Activated CD4-positive, alpha-beta memory T cell treated with anti-CD3 and anti-CD28 coated beads for 36 hours (primary cell): ENCODE results near the gene CTSE. TPM values are rescaled to one million over a fixed set of nuclear protein-coding genes. Genes with fewer than 3 reads are reported as not detected.

ENCODE experiments used
- CTCF ChIA-PET: fragments of 350-600 bp; sonication (Branson Sonifier 250); formaldehyde crosslinking; loops from one replicate; lab custom pipeline; 2021; ENCODE audit warnings: antibody characterized with exemption, inconsistent platforms; lab: Charles Lee
- POLR2A ChIA-PET: fragments of 350-600 bp; sonication (Branson Sonifier 250); formaldehyde crosslinking; loops from one replicate; lab custom pipeline; 2021; ENCODE audit warnings: antibody characterized with exemption; lab: Charles Lee
- DNase-seq: peaks from one replicate; pipeline ENCODE4 v3.0.0-alpha.2; 2020
- H3K27ac Mint-ChIP-seq: one replicate; pipeline ENCODE4 v1.8.0; 2021; ENCODE audit warnings: mixed read lengths
- H3K27me3 Mint-ChIP-seq: one replicate; pipeline ENCODE4 v1.8.0; 2021; ENCODE audit warnings: mixed read lengths
- H3K36me3 Mint-ChIP-seq: one replicate; pipeline ENCODE4 v1.8.0; 2021; ENCODE audit warnings: mixed read lengths
- H3K4me1 Mint-ChIP-seq: one replicate; pipeline ENCODE4 v1.8.0; 2021; ENCODE audit warnings: low read depth, mixed read lengths
- H3K4me3 Mint-ChIP-seq: one replicate; pipeline ENCODE4 v1.8.0; 2021; ENCODE audit warnings: mild to moderate bottlenecking, mixed read lengths
- H3K9me3 Mint-ChIP-seq: one replicate; pipeline ENCODE4 v1.8.0; 2021; ENCODE audit warnings: mixed read lengths
- intact Hi-C: fragments of 100-400 bp; cut with micrococcal nuclease; formaldehyde crosslinking; loops from one replicate; pipeline ENCODE4 v1.15.1; 2023
- total RNA-seq, 2 experiments: library from RNA; stranded (reverse); gene quantifications; one replicate each; pipeline ENCODE4 v1.2.3, GENCODE V29; 2021

The CTSE gene
- total RNA-seq, 2 experiments from 2014 or later: not detected

DNA sequence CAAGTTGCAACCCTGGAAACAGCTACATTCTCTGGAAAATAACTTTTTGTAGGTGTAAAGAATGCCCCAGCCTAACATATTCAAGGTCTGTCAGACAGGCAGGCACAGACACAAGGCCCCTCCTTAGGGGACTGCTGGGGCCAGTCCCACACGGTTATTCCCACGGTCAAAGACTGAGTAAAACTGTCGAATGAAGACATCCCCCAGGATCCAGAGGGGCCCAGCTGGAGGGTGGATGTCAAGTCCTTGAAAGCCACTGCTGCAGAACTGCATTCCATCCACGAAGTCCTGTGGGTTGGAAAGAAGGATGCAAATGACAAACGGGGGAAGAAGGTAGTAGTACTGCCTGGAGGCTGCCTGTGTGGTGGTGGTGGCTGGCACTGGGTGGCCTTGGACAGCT, 13.6 kb downstream of the CTSE start:
- Mint-ChIP-seq H3K4me1 (peaks cover 22% of the 10 kb centered on the region), H3K36me3 (no peaks in the 10 kb centered on the region), H3K9me3 (no peaks in the 10 kb centered on the region), H3K27me3 (peaks cover 18% of the 10 kb centered on the region), H3K4me3 (no peak overlapping the region), H3K27ac (no peak overlapping the region)
- CTCF ChIA-PET: interaction anchor here (2.6 kb wide), 1 partner anchor 20 kb away, joined by 10 read pairs; no protein-coding TSS in a partner anchor
- intact Hi-C loops: no loop called here
- no peak for DNase-seq
- POLR2A ChIA-PET: no interaction called here

DNA sequence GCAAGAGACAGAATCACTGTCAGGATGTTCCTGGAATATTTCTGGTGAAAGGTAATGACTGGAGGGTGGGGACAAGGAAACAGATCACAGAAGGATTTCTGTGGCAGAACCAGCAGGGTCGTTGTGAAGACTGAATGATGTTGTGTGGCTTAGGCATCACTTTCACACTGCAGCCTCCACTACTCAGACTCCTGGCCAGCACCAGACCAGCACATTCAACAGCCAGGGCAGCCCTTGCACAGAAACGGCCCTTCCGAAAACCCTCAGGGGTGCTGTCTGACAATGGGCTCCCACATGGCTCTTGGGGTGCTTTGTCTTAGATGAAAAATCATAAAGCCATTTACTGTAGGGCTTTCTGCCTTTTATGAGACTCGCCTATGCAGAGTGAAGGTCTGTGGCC, 16.7 kb downstream of the CTSE start:
- Mint-ChIP-seq H3K4me3 (no peak overlapping the region), H3K27me3 (peaks cover 27% of the 10 kb centered on the region), H3K27ac (no peak overlapping the region), H3K9me3 (no peaks in the 10 kb centered on the region), H3K36me3 (no peaks in the 10 kb centered on the region), H3K4me1 (peaks cover 30% of the 10 kb centered on the region)
- intact Hi-C loops: no loop called here
- no peak for DNase-seq
- ChIA-PET POLR2A (no interaction called here), CTCF (no interaction called here)

DNA sequence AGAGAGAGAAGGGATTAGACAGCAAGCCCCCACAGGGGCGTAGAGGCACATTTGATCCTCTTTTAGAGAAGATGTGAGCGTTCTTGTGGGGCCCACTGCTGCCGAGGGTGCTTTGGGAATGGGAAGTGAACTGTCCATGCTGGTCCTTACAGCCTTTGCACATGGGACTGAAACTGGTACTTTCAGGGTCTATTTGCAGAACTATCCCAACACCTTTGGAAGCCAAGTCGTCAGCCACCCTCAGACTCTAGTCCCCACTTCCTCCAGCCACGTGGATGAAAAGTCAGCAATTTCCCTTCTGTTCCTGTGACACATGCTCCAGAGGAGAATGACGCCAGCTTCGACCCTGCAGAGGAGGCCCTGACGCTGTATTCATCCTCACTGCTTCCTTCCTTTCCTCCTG, 17.9 kb downstream of the CTSE start:
- ChIA-PET CTCF (interaction anchor here (1.0 kb wide), 2 partner anchors 12 to 28 kb away, joined by 3 read pairs; no protein-coding TSS in a partner anchor), POLR2A (no interaction called here)
- no peaks in the 10 kb centered on the region for H3K9me3 Mint-ChIP-seq
- H3K36me3 Mint-ChIP-seq: no peaks in the 10 kb centered on the region
- H3K4me1 Mint-ChIP-seq: peaks cover 28% of the 10 kb centered on the region
- H3K27me3 Mint-ChIP-seq: peaks cover 27% of the 10 kb centered on the region
- no peak overlapping the region for H3K4me3 Mint-ChIP-seq
- H3K27ac Mint-ChIP-seq: no peak overlapping the region
- intact Hi-C loops: no loop called here
- DNase-seq: no peak

DNA sequence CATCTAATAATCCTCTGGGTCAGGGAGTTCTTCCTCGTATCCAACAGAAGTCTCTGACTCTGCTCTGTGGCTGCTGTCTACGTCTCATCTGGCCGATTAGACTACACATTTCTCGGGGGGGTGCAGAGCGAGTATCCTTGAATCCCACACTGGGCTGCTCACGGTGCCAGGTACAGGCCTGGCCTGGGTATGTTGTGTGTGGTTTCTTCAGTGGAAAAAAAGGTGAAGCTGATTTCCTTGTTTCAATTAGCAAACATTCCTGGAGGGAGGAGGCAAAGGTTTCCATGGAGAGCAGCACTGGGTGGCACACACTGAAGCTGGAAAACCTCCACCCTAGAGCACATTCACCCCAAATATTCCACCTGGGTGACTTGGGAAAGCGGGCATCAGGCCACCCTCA, 18.5 kb downstream of the CTSE start:
- no peak overlapping the region for H3K4me3 Mint-ChIP-seq
- no peaks in the 10 kb centered on the region for H3K9me3 Mint-ChIP-seq
- no peaks in the 10 kb centered on the region for H3K36me3 Mint-ChIP-seq

DNA sequence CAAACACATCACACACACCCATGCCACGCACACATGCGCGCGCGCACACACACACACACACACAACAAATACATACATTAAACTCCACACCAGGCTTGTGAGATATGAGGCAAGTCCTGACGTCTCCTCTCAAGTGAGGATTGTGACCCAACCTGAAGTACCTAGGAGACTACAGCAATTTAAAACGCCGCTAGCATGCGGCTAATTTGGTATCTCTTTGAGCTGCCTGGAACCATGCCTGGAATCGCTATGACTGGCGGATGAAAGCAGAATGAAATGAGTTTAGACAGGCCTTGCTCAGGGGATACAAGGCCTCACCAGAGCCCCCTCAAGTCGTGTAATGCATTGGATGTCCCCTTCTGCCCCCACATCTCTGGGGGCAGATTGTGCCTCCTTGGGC, 18.9 kb downstream of the CTSE start:
- Mint-ChIP-seq H3K4me1 (peaks cover 29% of the 10 kb centered on the region), H3K9me3 (no peaks in the 10 kb centered on the region), H3K4me3 (no peak overlapping the region), H3K27ac (no peak overlapping the region), H3K36me3 (no peaks in the 10 kb centered on the region), H3K27me3 (peaks cover 27% of the 10 kb centered on the region)
- ChIA-PET CTCF (interaction anchor here (1.0 kb wide), 2 partner anchors 11 to 27 kb away, joined by 3 read pairs; no protein-coding TSS in a partner anchor), POLR2A (no interaction called here)
- DNase-seq: no peak
- intact Hi-C loops: no loop called here

More for the DNA sequence above, 18.5 kb downstream of the CTSE start:
- POLR2A ChIA-PET: no interaction called here
- H3K27me3 Mint-ChIP-seq: peaks cover 27% of the 10 kb centered on the region
- DNase-seq: no peak
- intact Hi-C loops: no loop called here
- peaks cover 29% of the 10 kb centered on the region for H3K4me1 Mint-ChIP-seq
- no peak overlapping the region for H3K27ac Mint-ChIP-seq
- CTCF ChIA-PET: interaction anchor here (1.0 kb wide), 2 partner anchors 11 to 28 kb away, joined by 3 read pairs; no protein-coding TSS in a partner anchor

DNA sequence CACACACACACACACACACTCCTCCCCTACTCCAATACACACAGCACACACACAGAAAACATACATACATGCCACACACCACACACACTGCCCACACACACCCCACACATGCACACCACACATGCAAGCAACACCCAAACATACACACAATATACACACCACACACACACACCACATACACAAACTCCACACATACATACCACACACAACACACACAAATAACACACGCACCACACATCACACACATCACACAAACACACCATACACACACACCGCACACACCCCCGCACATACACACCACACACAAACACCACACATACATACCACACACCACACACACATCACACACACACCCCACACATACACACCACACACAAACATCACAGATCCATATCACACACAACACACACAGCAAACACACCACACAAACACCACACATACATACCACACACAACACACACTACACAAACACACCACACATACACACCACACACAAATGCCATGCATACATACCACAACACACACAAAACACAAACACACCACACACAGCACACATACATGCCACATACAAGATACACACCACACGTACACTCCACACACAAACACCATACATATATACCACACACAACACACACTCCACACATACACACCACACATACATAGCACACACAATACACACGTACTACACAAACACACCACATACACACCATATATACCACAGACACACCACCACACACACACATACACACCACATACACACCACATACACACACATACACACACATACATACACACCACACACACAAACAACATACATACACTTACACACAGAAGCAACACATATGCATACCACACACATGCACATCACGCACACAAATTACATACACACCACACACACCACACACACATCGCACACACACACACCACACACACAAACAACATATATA, 19.6 kb downstream of the CTSE start:
- ChIA-PET POLR2A (no interaction called here), CTCF (no interaction called here)
- intact Hi-C loops: no loop called here
- Mint-ChIP-seq H3K27me3 (peaks cover 25% of the 10 kb centered on the region), H3K36me3 (no peaks in the 10 kb centered on the region), H3K4me3 (no peak overlapping the region), H3K4me1 (peaks cover 29% of the 10 kb centered on the region), H3K9me3 (no peaks in the 10 kb centered on the region), H3K27ac (no peak overlapping the region)
- no peak for DNase-seq

DNA sequence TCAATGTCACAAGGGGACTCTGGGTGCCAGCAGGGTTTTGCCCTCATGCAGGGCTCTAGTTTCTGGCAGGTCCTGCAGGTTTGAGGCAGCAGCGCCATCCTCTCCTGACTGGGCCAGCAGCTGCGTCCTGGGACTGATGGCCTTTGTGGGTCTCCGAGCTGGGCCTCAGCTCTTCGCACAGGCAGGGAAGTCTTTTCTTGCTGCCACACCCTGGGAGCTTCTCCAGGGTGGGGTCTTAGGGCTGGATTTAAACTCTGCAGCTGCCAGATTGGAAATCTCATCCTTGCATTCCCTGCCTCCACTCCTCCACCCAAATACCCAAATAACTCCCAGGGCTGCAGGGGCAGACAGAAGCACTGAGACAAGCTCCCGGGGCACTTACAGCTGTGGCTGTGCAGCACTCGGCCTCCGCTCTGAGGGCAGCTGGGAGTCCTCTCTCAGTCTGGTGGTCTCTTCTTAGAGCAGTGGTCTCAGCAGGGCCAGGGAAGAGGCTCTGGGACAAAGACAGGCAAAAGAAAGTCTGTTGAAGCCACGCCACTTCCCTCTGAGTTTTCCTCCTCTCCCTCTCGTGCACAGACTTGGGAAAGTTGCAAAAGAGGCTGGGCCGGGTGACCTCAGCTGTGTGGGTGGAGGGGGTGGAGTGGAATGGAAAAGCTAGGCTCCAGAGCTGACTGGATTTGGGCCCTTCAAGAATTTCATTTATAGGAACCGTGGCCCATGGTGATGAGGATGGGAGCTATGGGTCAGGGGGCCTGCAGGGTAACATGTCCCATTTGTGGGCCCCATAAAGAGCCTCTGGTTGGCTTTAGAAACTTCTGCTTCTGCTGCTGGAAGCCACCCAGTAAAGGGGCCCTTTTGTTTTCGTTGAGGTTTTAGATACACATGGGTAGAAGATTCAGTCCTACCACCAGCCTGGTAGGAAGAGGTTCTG, 20.6 kb downstream of the CTSE start, which contains the start of gene RAB7B:
Gene RAB7B, minus strand, starts transcription at position 525 of the 931 bp plus-strand sequence. CDS start 9,260 bp downstream, outside the sequence.
- no peaks in the 10 kb centered on the region for H3K9me3 Mint-ChIP-seq
- CTCF ChIA-PET: no interaction called here
- DNase-seq: peak; percentile 25
- no peak within 1 kb of the TSS for H3K27ac Mint-ChIP-seq
- peaks cover 29% of the 10 kb centered on the region for H3K4me1 Mint-ChIP-seq
- POLR2A ChIA-PET: no interaction called here
- no peak within 1 kb of the TSS for H3K4me3 Mint-ChIP-seq
- H3K27me3 Mint-ChIP-seq: peaks cover 25% of the 10 kb centered on the region
- intact Hi-C loops: no loop called here
- no peaks in the 10 kb centered on the region for H3K36me3 Mint-ChIP-seq

DNA sequence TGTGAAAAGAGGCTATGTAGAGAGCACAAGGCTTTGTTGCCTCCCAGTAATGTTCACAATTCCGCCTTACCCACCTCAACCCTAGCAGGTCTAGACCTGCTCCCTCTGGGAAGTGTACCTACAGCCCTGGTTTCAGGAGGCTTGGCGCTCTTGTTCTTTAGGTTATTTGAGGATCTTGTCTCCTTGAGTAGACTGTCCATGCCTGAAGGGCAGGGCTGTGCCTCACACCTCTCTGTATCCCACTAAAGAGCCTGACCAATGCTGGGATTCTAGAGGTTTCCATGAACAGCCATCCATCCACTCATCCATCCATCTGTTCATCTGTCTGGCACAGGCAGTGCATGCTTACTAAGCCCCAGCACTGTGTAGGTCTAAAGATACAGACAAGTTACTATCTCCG, 21.5 kb downstream of the CTSE start:
- H3K4me1 Mint-ChIP-seq: peaks cover 29% of the 10 kb centered on the region
- no peak overlapping the region for H3K4me3 Mint-ChIP-seq
- H3K9me3 Mint-ChIP-seq: no peaks in the 10 kb centered on the region
- no peak for DNase-seq
- peaks cover 27% of the 10 kb centered on the region for H3K27me3 Mint-ChIP-seq
- intact Hi-C loops: no loop called here
- ChIA-PET POLR2A (interaction anchor here (1.4 kb wide), 1 partner anchor 9 kb away, joined by 4 read pairs; no protein-coding TSS in a partner anchor), CTCF (no interaction called here)
- H3K36me3 Mint-ChIP-seq: no peaks in the 10 kb centered on the region
- H3K27ac Mint-ChIP-seq: no peak overlapping the region

DNA sequence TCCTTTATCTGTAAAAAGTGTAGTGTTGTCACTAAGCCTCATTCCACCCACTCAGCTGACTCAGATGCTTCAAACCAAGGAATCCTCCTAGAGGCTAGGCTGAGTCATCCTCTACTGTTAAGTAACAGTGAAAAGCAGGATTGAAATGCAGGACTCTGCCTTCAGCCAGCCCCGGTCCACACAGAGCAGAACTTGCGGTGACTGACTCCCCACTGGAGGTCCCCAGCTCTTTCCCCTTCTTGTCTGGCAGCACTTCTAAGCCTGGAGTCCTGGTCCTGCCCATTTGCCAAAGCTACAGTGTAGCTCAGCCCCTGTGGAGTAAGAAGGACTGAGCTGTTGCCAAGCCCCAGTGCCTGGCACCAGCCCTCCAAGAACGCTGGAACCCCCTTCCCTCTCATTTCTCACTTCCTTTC, 22.2 kb downstream of the CTSE start:
- Mint-ChIP-seq H3K27me3 (peaks cover 26% of the 10 kb centered on the region), H3K4me1 (peaks cover 29% of the 10 kb centered on the region), H3K27ac (no peak overlapping the region), H3K9me3 (no peaks in the 10 kb centered on the region), H3K36me3 (no peaks in the 10 kb centered on the region), H3K4me3 (no peak overlapping the region)
- ChIA-PET POLR2A (interaction anchor here (1.4 kb wide), 1 partner anchor 10 kb away, joined by 4 read pairs; no protein-coding TSS in a partner anchor), CTCF (interaction anchor here (0.7 to 1.3 kb wide), 2 partner anchors 24 to 105 kb away, joined by 4 read pairs; no protein-coding TSS in a partner anchor)
- intact Hi-C loops: no loop called here
- peak; percentile 67 for DNase-seq

DNA sequence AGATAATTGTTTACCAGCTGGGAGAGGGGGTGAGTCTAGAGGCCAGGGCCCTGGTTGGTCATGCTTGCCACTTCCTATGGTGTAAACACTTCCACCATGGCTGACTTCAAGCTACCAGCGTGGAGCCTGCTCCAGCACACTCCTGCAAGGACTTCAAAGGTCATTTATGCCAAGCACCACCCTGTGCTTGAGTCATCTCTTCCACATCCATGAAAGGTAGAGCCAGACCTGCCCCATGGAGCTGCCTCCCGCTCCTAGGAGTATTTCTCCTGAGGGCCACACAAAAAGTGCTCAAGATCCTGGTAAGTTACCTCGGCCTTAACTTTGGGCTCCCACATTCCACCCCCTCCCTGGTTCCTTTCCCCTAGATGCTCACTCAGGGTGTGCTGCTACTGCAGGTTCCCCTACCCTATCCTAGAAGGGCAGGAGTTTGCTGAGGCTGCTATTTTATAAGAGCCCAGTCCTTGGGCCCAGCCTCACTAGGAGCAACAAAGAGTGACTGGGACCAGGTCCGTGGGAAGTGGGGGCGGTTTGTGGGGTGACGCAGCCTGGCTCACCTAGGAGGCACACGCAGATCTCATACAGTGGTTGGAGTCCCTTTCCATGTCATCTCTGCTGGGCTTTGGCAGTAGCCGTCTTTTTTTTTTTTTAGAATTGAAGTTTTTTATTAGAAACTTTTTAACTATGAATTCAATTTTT, 22.9 kb downstream of the CTSE start:
- intact Hi-C loops: no loop called here
- peak; percentile 61 for DNase-seq
- no peaks in the 10 kb centered on the region for H3K9me3 Mint-ChIP-seq
- H3K27me3 Mint-ChIP-seq: peaks cover 21% of the 10 kb centered on the region
- CTCF ChIA-PET: interaction anchor here (0.7 to 3.8 kb wide), 3 partner anchors 23 to 105 kb away, joined by 4 to 23 read pairs (median 4); no protein-coding TSS in a partner anchor
- POLR2A ChIA-PET: interaction anchor here (1.4 kb wide), 1 partner anchor 11 kb away, joined by 4 read pairs; no protein-coding TSS in a partner anchor
- peaks cover 29% of the 10 kb centered on the region for H3K4me1 Mint-ChIP-seq
- H3K36me3 Mint-ChIP-seq: no peaks in the 10 kb centered on the region
- no peak overlapping the region for H3K4me3 Mint-ChIP-seq
- H3K27ac Mint-ChIP-seq: peak overlapping the region; percentile 35
